Measurements from ENCODE around the gene CER1. TPM values are rescaled to one million over a fixed set of nuclear protein-coding genes. Genes with fewer than 3 reads are reported as not detected.

Gene CER1
- total RNA-seq, 1 experiment from 2014 or later: not detected

- no peak overlapping the region for H3K9ac ChIP-seq (ENCODE audit: low read length)
- RAD21 ChIA-PET (ENCODE audit: low non-redundant PET in 1 of 2, low total read pairs in 2 of 2, uncharacterized antibody in 2 of 2, unreplicated experiment in 2 of 2): no interaction called here
- no peaks in the 10 kb centered on the region for H3K79me2 ChIP-seq (ENCODE audit: insufficient read depth, low read length)
- no peak for ATAC-seq
- H3K4me2 ChIP-seq (ENCODE audit: low read length): no peak overlapping the region
- CTCF ChIA-PET: no interaction called here
- POLR2A ChIA-PET: no interaction called here
- no peaks in the 10 kb centered on the region for H4K20me1 ChIP-seq (ENCODE audit: insufficient read depth)
- no peak overlapping the region for H3K27ac ChIP-seq (ENCODE audit: low read depth, low read length)
- H3K4me1 ChIP-seq (ENCODE audit: control insufficient read depth in 1 of 2, insufficient read depth in 2 of 2, low read length in 2 of 2): no peaks in the 10 kb centered on the region
- TF ChIP-seq SIN3A (IDR thresholded peaks at IDR 0.05; ENCODE audit: low read depth) (no peak), TCF7L2 (IDR thresholded peaks at IDR 0.05; ENCODE audit: borderline replicate concordance, extremely low read depth, insufficient read depth, insufficient read length) (no peak), ELF1 (IDR thresholded peaks at IDR 0.05; ENCODE audit: borderline replicate concordance, low read depth) (no peak), JUND (IDR thresholded peaks at IDR 0.05) (no peak), SP1 (IDR thresholded peaks at IDR 0.05; ENCODE audit: low read depth) (no peak), REST (IDR thresholded peaks at IDR 0.05; ENCODE audit: low read depth) (no peak), ZNF274 (IDR thresholded peaks at IDR 0.05; ENCODE audit: low read depth, low read length) (no peak), RAD21 (IDR thresholded peaks at IDR 0.05; ENCODE audit: low read depth) (no peak), POLR2AphosphoS5 (IDR thresholded peaks at IDR 0.05; ENCODE audit: low read depth, low read length) (no peak), EZH2phosphoT487 (IDR thresholded peaks at IDR 0.05; ENCODE audit: borderline replicate concordance) (no peak)
- peaks cover 30% of the 10 kb centered on the region for H3K27me3 ChIP-seq (ENCODE audit: insufficient read depth, low read length)
- DNase-seq (ENCODE audit: low read depth, low spot score): no peak
- no peak overlapping the region for H2AFZ ChIP-seq (ENCODE audit: low read depth, low read length, poor library complexity, severe bottlenecking)
- H3K36me3 ChIP-seq (ENCODE audit: control insufficient read depth in 1 of 2, insufficient read depth in 2 of 2, low read length in 2 of 2): no peaks in the 10 kb centered on the region
- BruUV-seq (replicated peaks): no TSS peak
- no peaks in the 10 kb centered on the region for H3K9me3 ChIP-seq (ENCODE audit: control insufficient read depth in 1 of 2, insufficient read depth in 1 of 2, low read depth in 1 of 2, low read length in 2 of 2)
- no peak overlapping the region for H3K4me3 ChIP-seq (replicated peaks in 1 of 2; ENCODE audit: low read depth in 1 of 2, low read length in 2 of 2)
- H3K9me2 ChIP-seq (ENCODE audit: insufficient read depth): no peaks in the 10 kb centered on the region
- intact Hi-C loops (cut with micrococcal nuclease): no loop called here
These were observed 27.2 kb upstream of the CER1 start for GRCh38 chr9:14749741-14750211.

All from HCT116 (cell line).